H1 (cell line): ENCODE measurements around the gene OMG. TPM values are rescaled to one million over a fixed set of nuclear protein-coding genes. Genes with fewer than 3 reads are reported as not detected.

Experiments used
- CTBP2 ChIP-seq: IDR thresholded peaks from 2 replicates; pipeline ENCODE4 v1.7.0; 2011; ENCODE audit warnings: borderline replicate concordance, mild to moderate bottlenecking, moderate library complexity, mixed read lengths, low read length; ENCODE audit not compliant: insufficient read depth, insufficient read length
- GABPA ChIP-seq: IDR thresholded peaks from 2 replicates; pipeline ENCODE4 v1.6.1; 2011; ENCODE audit warnings: mild to moderate bottlenecking, low read length, moderate library complexity, borderline replicate concordance; ENCODE audit not compliant: insufficient read depth
- MAFK ChIP-seq: IDR thresholded peaks from 2 replicates; pipeline ENCODE4 v1.6.1; 2012; ENCODE audit warnings: low read depth, mild to moderate bottlenecking, improper control_type of control experiment, low read length
- RBBP5 ChIP-seq: IDR thresholded peaks from 2 replicates; pipeline ENCODE4 v1.7.1; 2012; ENCODE audit warnings: low read depth, mild to moderate bottlenecking, inconsistent platforms, low read length, moderate library complexity, borderline replicate concordance
- SIN3A ChIP-seq, 2 experiments: IDR thresholded peaks in 1 of 2; conservative IDR thresholded peaks in 1 of 2; 2 replicates each; pipeline ENCODE4 v1.6.1; 2011 to 2012; ENCODE audit warnings: low read length in 2 of 2, improper control_type of control experiment in 1 of 2, low read depth in 1 of 2, mild to moderate bottlenecking in 1 of 2
- SP1 ChIP-seq: IDR thresholded peaks from 2 replicates; pipeline ENCODE4 v1.6.1; 2011; ENCODE audit warnings: low read depth, low read length
- polyA plus RNA-seq, 7 experiments: library from polyadenylated mRNA; depleted of rRNA in 3 of 7; stranded (reverse) in 5 of 7; unstranded in 2 of 7; fragments of >200 nt in 5 of 7; fragments of 200-250 nt in 2 of 7; gene quantifications; 1 replicate in 5 of 7; 2 replicates in 1 of 7; 4 replicates in 1 of 7; pipeline versions ENCODE4 v1.2.1 to v1.2.3, GENCODE V29; 2011 to 2013; ENCODE audit warnings: missing spikeins in 2 of 7, mixed read lengths in 2 of 7
- total RNA-seq: library from RNA; stranded (reverse); fragmentation: NEBNext Ultra II Directional; extraction: Animal tissue kit (Norgen Biotek cat#: 25700); gene quantifications from 2 replicates; pipeline ENCODE4 v1.2.1, GENCODE V29; 2021
- TF ChIP-seq, protein P1 (sequence below): IDR thresholded peaks from 2 replicates; pipeline ENCODE4 v1.6.1; 2012; ENCODE audit warnings: inconsistent platforms
- TF ChIP-seq, protein P2 (sequence below): IDR thresholded peaks from 2 replicates; pipeline ENCODE4 v1.6.1; 2012; ENCODE audit warnings: low read length, inconsistent platforms

OMG gene
- total and polyA plus RNA-seq, 2 of the 8 experiments (the other 6 are each of a cell fraction or from before 2014, with no cell fraction given) = not detected

DNA sequence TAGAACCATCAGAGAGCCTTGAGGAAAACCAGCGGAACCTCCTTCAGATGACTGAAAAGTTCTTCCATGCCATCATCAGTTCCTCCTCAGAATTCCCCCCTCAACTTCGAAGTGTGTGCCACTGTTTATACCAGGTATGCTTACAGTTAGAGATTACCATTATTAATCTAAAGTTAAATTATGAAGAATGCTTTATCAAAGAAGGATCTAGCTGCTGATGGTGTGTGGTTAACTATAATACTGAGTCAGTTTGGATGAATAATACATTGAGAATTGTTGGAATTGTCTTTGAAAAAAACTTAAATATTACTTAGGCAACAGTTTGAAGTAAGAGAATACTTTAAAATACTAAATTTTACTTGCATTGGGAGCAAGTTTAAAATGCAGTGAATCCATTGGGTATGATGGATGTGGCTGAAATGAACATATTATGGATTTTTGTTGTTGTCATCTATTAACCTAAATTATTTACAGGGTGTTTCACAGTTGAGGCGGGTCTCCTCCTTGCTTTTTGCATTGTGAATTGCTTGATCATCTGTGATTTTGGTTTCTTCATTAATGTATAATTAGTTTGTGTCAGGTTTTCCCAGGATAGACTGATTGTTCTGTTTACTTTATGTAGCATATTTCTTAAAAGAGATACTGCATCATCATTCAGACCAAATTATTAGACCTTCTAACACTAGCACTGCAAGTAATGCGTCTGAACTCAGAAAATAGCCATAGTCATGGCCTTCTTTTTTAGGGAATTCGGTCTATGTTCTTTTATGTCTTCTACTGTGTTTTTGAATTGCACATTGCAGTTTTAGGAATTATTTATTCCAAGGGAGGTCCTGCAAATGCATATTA lies 47.8 kb downstream of the OMG start (continued):
- TF ChIP-seq RBBP5 = no peak
- TF ChIP-seq MAFK = no peak
- TF ChIP-seq SP1 = no peak
- TF ChIP-seq, protein P1, sequence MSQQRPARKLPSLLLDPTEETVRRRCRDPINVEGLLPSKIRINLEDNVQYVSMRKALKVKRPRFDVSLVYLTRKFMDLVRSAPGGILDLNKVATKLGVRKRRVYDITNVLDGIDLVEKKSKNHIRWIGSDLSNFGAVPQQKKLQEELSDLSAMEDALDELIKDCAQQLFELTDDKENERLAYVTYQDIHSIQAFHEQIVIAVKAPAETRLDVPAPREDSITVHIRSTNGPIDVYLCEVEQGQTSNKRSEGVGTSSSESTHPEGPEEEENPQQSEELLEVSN = no peak
- TF ChIP-seq CTBP2 = no peak
- TF ChIP-seq SIN3A (conservative IDR thresholded peaks at IDR 0.05 in 1 of 2, IDR thresholded peaks at IDR 0.05 in 1 of 2; ENCODE audit: low read depth in 1 of 2, low read length in 2 of 2) = no peak
- no peak for TF ChIP-seq GABPA
- TF ChIP-seq, protein P2, sequence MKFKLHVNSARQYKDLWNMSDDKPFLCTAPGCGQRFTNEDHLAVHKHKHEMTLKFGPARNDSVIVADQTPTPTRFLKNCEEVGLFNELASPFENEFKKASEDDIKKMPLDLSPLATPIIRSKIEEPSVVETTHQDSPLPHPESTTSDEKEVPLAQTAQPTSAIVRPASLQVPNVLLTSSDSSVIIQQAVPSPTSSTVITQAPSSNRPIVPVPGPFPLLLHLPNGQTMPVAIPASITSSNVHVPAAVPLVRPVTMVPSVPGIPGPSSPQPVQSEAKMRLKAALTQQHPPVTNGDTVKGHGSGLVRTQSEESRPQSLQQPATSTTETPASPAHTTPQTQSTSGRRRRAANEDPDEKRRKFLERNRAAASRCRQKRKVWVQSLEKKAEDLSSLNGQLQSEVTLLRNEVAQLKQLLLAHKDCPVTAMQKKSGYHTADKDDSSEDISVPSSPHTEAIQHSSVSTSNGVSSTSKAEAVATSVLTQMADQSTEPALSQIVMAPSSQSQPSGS = no peak

Other genes starting within 250 kb of the OMG start
- gene NF1, start 202.3 kb downstream of the OMG start, total RNA-seq = 27.5 and 29.6 TPM in 2 replicates
- 12.4 and 19.3 TPM in 2 replicates for gene NF1, start 202.3 kb downstream of the OMG start, polyA plus RNA-seq (2011; rRNA removed)
- not detected in 2 replicates for gene EVI2B, start 16.8 kb upstream of the OMG start, total RNA-seq
- gene EVI2B, start 16.8 kb upstream of the OMG start, polyA plus RNA-seq (2011; rRNA removed) = not detected in 2 replicates
- gene EVI2A, start 24.4 kb upstream of the OMG start, total RNA-seq = not detected in 2 replicates
- gene EVI2A, start 24.4 kb upstream of the OMG start, polyA plus RNA-seq (2011; rRNA removed) = not detected in 2 replicates
- gene RAB11FIP4, start 94.4 kb upstream of the OMG start, total RNA-seq = 53.2 and 60.5 TPM in 2 replicates
- 21.7 and 26.0 TPM in 2 replicates for gene RAB11FIP4, start 94.4 kb upstream of the OMG start, polyA plus RNA-seq (2011; rRNA removed)